PC-9 (cell line): ENCODE measurements around the gene CCDC78.

Experiments
- CTCF ChIP-seq: fragments of 200-600 bp; sonication (generic); conservative IDR thresholded peaks from 2 replicates; pipeline ENCODE4 v1.6.1; 2017; ENCODE audit warnings: mixed run types, antibody characterized with exemption, mild to moderate bottlenecking, moderate library complexity
- EZH2 ChIP-seq: fragments of 200-600 bp; sonication (generic); IDR thresholded peaks from 2 replicates; pipeline ENCODE4 v1.8.0; 2017; ENCODE audit warnings: antibody characterized with exemption, low read depth

- TF ChIP-seq CTCF: no peak
- TF ChIP-seq EZH2: no peak
Measured at GRCh38 chr16:747978-748746, 21.9 kb upstream of the CCDC78 start.
